GM23338 (cell line): ENCODE measurements around the gene SLC9A9.
"Not testable (repeated sequence)": the region's sequence is repeated elsewhere in the genome, so short reads cannot be mapped to it uniquely, and the experiment has no call there.

Experiments
- EZH2 ChIP-seq: fragments of 200-600 bp; sonication (generic); IDR thresholded peaks from one replicate; pipeline ENCODE4 v1.8.0; 2017; ENCODE audit warnings: antibody characterized with exemption, mild to moderate bottlenecking, low read depth; ENCODE audit not compliant: unreplicated experiment
- NANOG ChIP-seq: IDR thresholded peaks from 2 replicates; pipeline ENCODE4 v1.6.1; 2016; ENCODE audit warnings: antibody characterized with exemption, borderline replicate concordance
- POLR2AphosphoS5 ChIP-seq: IDR thresholded peaks from 2 replicates; pipeline ENCODE4 v1.6.1; 2016; ENCODE audit warnings: antibody characterized with exemption, low read depth
- TF ChIP-seq, protein P1 (sequence below), 2 experiments: fragments of 200-600 bp in 1 of 2; sonication (generic) in 1 of 2; conservative IDR thresholded peaks; 2 replicates each; pipeline versions ENCODE4 v1.5.1 to v1.6.1; 2016 to 2017; ENCODE audit warnings: antibody characterized with exemption in 2 of 2, low read depth in 2 of 2, mild to moderate bottlenecking in 2 of 2, moderate library complexity in 1 of 2
- TF ChIP-seq, protein P2 (sequence below): IDR thresholded peaks from one replicate; pipeline ENCODE4 v1.6.1; 2018; ENCODE audit warnings: antibody characterized with exemption; ENCODE audit not compliant: unreplicated experiment

DNA sequence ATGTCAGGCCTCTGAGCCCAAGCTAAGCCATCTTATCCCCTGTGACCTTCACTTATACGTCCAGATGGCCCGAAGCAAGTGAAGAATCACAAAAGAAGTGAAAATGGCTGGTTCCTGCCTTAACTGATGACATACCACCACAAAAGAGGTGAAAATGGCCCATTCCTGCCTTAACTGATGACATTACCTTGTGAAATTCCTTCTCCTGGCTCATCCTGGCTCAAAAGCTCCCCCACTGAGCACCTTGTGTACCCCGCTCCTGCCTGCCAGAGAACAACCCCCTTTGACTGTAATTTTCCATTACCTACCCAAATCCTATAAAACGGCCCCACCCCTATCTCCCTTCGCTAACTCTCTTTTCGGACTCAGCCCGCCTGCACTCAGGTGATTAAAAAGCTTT lies 42.8 kb downstream of the SLC9A9 start:
- TF ChIP-seq, protein P1, sequence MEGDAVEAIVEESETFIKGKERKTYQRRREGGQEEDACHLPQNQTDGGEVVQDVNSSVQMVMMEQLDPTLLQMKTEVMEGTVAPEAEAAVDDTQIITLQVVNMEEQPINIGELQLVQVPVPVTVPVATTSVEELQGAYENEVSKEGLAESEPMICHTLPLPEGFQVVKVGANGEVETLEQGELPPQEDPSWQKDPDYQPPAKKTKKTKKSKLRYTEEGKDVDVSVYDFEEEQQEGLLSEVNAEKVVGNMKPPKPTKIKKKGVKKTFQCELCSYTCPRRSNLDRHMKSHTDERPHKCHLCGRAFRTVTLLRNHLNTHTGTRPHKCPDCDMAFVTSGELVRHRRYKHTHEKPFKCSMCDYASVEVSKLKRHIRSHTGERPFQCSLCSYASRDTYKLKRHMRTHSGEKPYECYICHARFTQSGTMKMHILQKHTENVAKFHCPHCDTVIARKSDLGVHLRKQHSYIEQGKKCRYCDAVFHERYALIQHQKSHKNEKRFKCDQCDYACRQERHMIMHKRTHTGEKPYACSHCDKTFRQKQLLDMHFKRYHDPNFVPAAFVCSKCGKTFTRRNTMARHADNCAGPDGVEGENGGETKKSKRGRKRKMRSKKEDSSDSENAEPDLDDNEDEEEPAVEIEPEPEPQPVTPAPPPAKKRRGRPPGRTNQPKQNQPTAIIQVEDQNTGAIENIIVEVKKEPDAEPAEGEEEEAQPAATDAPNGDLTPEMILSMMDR (conservative IDR thresholded peaks at IDR 0.05; ENCODE audit: low read depth in 2 of 2): not testable (repeated sequence)
- TF ChIP-seq EZH2, POLR2AphosphoS5, NANOG: not testable (repeated sequence)
- TF ChIP-seq, protein P2, sequence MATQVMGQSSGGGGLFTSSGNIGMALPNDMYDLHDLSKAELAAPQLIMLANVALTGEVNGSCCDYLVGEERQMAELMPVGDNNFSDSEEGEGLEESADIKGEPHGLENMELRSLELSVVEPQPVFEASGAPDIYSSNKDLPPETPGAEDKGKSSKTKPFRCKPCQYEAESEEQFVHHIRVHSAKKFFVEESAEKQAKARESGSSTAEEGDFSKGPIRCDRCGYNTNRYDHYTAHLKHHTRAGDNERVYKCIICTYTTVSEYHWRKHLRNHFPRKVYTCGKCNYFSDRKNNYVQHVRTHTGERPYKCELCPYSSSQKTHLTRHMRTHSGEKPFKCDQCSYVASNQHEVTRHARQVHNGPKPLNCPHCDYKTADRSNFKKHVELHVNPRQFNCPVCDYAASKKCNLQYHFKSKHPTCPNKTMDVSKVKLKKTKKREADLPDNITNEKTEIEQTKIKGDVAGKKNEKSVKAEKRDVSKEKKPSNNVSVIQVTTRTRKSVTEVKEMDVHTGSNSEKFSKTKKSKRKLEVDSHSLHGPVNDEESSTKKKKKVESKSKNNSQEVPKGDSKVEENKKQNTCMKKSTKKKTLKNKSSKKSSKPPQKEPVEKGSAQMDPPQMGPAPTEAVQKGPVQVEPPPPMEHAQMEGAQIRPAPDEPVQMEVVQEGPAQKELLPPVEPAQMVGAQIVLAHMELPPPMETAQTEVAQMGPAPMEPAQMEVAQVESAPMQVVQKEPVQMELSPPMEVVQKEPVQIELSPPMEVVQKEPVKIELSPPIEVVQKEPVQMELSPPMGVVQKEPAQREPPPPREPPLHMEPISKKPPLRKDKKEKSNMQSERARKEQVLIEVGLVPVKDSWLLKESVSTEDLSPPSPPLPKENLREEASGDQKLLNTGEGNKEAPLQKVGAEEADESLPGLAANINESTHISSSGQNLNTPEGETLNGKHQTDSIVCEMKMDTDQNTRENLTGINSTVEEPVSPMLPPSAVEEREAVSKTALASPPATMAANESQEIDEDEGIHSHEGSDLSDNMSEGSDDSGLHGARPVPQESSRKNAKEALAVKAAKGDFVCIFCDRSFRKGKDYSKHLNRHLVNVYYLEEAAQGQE: not testable (repeated sequence)
